HFF-Myc (cell line): ENCODE data around the gene SCARB2.

ENCODE experiments used
- DNase-seq: peaks from one replicate; pipeline ENCODE4 v3.0.0-alpha.2; 2011; ENCODE audit warnings: low read depth; ENCODE audit errors: extremely low read depth
- H3K4me3 ChIP-seq: replicated peaks from 2 replicates; pipeline ENCODE4 v1.5.1; 2011; ENCODE audit warnings: low read depth, mild to moderate bottlenecking, control low read depth, low read length
- CTCF ChIP-seq: IDR thresholded peaks from 2 replicates; pipeline ENCODE4 v1.5.1; 2012; ENCODE audit warnings: mild to moderate bottlenecking, low read depth, low read length, control low read depth; ENCODE audit errors: missing control alignments

SCARB2 gene

GRCh38 chr4:76147454-76148141 lies 66.0 kb downstream of the SCARB2 start:
- TF ChIP-seq CTCF = no peak
- H3K4me3 ChIP-seq = peak overlapping the region; percentile 66
- DNase-seq = peak; percentile 38

DNA sequence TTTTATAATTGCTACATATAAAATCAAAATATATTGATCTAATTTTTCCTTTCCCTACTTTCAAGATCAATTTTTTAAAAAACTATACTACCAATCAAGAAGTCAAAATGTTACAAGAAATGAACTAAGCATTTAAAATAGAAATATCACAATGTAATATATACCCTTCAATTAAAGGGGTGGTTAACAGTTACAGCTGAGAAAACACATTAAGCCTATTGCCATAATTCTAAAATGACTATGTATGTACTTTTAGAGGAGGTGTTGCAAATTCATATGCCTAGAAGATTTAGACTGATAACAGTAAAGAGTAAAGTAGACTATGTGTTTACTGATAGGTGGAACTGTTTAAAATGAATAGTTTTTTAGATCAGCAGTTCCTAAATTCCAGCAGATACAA lies 69.1 kb downstream of the SCARB2 start:
- DNase-seq = no peak
- TF ChIP-seq CTCF = no peak
- no peak overlapping the region for H3K4me3 ChIP-seq

DNA sequence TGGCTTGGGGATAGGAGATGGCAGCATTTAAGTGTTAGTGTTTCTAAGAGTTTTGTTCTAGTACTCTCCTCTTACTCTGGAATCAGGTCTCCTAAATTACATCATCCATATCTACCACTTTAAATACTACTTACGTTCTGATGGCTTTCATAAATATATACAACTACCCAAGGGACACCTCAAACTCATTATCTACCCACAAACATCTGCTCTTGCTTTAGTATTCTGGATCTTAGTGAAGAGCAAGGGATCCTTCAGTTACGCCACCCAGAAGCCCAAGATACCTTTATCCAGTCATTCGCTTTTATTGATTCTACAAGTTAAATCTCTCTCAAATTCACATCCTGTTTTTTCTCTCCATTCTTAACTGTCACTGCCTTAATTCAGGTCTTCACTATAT lies 72.4 kb downstream of the SCARB2 start:
- no peak for DNase-seq
- no peak overlapping the region for H3K4me3 ChIP-seq
- TF ChIP-seq CTCF = no peak

DNA sequence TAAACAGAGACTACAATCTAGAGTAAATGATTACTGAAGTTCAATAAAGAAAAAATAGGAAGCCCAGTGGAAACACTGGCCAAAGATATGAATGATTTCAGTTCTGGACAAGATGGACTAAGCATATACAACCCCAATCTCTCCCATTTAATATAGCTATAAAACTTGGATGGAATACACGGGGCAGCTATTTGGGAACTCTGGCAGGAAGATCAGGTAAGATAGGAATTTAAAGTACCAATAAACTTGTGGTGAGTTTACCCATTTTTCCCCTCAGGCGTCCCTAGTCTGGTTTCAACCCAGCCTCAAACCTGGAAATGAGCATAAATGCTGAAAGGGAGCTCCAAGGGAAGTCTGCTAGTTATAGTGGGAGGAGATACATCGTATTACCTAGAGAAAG lies 85.9 kb downstream of the SCARB2 start:
- no peak overlapping the region for H3K4me3 ChIP-seq
- no peak for DNase-seq
- TF ChIP-seq CTCF = no peak

DNA sequence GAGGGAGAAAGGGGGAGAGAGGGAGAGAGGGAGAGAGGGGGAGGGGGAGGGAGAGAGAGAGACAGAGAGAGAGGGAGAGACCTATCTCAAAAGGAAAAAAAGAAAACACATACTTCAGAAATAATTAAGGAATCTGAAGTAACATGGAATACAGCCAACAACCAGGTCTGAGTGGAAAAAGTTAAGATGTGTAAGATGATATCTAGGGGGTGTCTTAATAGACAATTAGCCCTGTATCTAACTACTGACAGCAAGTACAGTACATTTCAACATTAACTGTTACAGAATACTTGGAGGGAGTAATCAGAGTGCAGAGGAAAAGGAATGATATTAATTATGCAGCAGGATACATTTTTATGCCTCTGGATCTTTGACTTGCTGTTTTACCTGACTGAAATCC lies 87.8 kb downstream of the SCARB2 start:
- no peak overlapping the region for H3K4me3 ChIP-seq
- TF ChIP-seq CTCF = no peak
- no peak for DNase-seq

DNA sequence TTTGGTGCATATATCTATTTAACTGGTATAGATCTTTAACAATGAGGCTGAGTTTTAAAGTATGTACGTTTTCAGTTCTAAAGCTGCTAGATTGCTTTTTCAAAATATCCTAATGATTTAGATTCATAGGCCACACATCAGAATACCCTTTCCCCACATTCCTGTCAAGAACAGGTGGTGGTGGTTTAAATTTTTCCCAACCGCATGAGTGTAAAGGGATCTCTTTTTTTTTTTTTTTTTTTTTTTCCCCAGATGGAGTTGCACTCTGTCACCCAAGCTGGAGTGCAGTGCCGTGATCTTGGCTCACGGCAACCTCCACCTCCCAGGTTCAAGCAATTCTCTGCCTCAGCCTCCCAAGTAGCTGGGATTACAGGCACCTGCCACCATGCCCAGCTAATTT lies 93.4 kb downstream of the SCARB2 start:
- DNase-seq = no peak
- TF ChIP-seq CTCF = no peak
- H3K4me3 ChIP-seq = no peak overlapping the region

DNA sequence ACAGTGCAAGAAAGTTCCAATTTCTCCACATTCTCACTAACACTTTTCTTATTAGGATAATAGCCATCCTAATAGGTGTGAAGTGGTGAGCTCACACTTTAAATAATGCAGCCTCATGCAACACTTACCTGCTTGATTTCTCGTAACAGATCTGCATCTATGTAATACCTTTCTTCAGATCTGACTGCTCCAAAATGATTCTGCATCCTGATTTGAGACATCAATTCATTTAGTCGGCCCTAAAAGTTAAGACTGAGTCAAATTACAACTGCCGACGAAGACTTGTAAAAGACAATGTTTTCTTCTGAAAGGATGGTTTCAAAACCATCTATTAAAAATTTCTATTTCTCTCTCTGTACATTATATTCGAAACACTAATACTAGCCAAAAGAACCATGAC lies 96.1 kb downstream of the SCARB2 start:
- H3K4me3 ChIP-seq = no peak overlapping the region
- DNase-seq = no peak
- no peak for TF ChIP-seq CTCF
